ENCODE measurements around the gene KLRF2. TPM values are rescaled to one million over a fixed set of nuclear protein-coding genes. Genes with fewer than 3 reads are reported as not detected.

Gene KLRF2
- total RNA-seq, 4 donors from 2014 or later, result not detected

DNA sequence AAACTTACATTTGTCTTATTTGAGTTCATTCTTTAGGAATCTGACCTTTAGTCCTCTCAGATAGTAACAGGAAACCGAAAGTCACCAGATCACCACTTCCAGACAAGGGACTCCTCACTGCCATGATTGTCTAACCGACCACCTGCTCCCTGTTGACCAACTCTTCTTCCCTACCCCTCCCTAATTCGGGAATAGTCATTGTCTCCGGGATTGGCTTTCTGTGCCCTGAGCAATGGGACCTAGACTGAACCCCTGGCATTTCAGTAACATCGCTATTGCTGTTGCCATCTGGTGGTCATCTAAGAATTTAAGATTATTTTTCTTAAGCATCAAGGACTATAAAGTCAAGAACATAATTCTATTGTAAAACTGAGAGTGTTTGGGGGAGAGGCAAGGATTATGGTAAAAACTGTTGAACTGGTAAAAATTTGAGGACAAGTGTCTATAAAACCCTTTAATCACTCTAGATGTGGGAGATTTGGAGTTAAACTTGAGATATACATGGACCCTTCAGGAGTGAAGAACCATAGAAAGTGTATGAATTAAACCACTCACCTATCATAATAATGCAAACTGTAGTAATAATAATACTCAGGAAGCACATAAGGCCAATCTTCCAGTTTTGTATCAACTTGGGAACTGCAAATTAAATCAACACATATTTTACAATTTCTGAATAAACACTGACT, 44.6 kb downstream of the KLRF2 start:
- 21% methylated on average over 5 of the region's 5 CpGs for WGBS
- intact Hi-C loops (cut with DNase I), result loop anchor here (5.0 to 10.0 kb wide), 2 partner anchors 111 to 179 kb away; no protein-coding TSS in a partner anchor
- H3K4me3 ChIP-seq, result peak overlapping the region in 2 of 4 donors; percentile 21 to 41

DNA sequence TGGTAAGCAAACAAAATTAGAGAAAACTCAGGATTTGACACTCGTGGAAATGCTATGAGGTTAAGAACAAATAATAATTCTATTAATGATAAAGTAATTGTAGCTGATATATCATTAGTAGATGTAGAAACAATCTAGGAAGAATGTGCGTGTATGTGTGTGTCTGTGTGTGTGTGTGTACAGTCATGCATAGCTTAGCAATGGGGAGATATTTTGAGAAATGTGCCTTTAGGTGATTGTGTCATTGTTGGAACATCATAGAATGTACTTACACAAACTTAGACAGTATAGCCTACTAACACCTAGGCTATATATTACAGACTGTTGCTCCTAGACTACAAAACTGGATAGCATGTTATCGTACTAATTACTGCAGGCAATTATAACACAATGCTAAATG, 45.6 kb downstream of the KLRF2 start:
- DNase-seq (ENCODE audit: extremely low spot score), result no peak
- Histone ChIP-seq H3K4me1 (no peaks in the 10 kb centered on the region), H3K27me3 (no peaks in the 10 kb centered on the region), H3K36me3 (no peaks in the 10 kb centered on the region), H3K9me3 (no peaks in the 10 kb centered on the region), H3K4me3 (no peak overlapping the region), H3K27ac (replicated peaks in 1 of 4) (no peak overlapping the region)
- 83% methylated on average over 3 of the region's 3 CpGs for WGBS
- intact Hi-C loops (cut with DNase I), result loop anchor here (5.0 to 10.0 kb wide), 2 partner anchors 112 to 180 kb away; no protein-coding TSS in a partner anchor
- no peak for TF ChIP-seq EP300 (IDR thresholded peaks at IDR 0.05)
- TF ChIP-seq, protein P1, sequence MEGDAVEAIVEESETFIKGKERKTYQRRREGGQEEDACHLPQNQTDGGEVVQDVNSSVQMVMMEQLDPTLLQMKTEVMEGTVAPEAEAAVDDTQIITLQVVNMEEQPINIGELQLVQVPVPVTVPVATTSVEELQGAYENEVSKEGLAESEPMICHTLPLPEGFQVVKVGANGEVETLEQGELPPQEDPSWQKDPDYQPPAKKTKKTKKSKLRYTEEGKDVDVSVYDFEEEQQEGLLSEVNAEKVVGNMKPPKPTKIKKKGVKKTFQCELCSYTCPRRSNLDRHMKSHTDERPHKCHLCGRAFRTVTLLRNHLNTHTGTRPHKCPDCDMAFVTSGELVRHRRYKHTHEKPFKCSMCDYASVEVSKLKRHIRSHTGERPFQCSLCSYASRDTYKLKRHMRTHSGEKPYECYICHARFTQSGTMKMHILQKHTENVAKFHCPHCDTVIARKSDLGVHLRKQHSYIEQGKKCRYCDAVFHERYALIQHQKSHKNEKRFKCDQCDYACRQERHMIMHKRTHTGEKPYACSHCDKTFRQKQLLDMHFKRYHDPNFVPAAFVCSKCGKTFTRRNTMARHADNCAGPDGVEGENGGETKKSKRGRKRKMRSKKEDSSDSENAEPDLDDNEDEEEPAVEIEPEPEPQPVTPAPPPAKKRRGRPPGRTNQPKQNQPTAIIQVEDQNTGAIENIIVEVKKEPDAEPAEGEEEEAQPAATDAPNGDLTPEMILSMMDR (IDR thresholded peaks at IDR 0.05), result no peak
- TF ChIP-seq POLR2AphosphoS5 (IDR thresholded peaks at IDR 0.05), result no peak
- TF ChIP-seq POLR2A (IDR thresholded peaks at IDR 0.05; ENCODE audit: low read depth), result no peak

More for the DNA sequence above, 44.6 kb downstream of the KLRF2 start:
- no peak for DNase-seq (ENCODE audit: extremely low spot score)
- H3K27ac ChIP-seq (replicated peaks in 1 of 4), result no peak overlapping the region
- H3K27me3 ChIP-seq, result no peaks in the 10 kb centered on the region
- no peaks in the 10 kb centered on the region for H3K36me3 ChIP-seq
- TF ChIP-seq EP300 (IDR thresholded peaks at IDR 0.05) (no peak), POLR2AphosphoS5 (IDR thresholded peaks at IDR 0.05) (no peak), POLR2A (IDR thresholded peaks at IDR 0.05; ENCODE audit: low read depth) (no peak)
- TF ChIP-seq, protein P1 (IDR thresholded peaks at IDR 0.05), result peak in 2 of 3 experiments; percentile 30 to 32
- no peaks in the 10 kb centered on the region for H3K9me3 ChIP-seq
- no peaks in the 10 kb centered on the region for H3K4me1 ChIP-seq

DNA sequence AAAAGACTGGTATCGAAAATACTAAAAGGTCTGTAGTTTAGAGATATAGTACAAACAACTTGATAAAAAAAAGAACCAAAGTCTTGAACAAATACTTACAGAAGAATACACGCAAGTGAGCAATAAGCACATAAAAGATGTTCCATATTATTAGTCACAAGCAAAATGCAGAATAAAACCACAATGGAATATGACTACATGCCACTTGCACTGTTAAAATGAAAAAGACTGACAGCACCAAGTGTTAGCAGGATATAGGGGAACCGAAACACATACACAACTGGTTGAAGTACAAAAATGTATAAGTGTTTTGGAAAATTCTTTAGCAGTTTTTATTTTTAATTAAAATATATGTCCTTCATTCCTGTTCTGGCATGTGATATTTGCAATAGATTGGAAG, 47.3 kb downstream of the KLRF2 start:
- no peak overlapping the region for H3K4me3 ChIP-seq
- no peaks in the 10 kb centered on the region for H3K36me3 ChIP-seq
- no peak overlapping the region for H3K27ac ChIP-seq (replicated peaks in 1 of 4)
- H3K9me3 ChIP-seq, result no peaks in the 10 kb centered on the region
- intact Hi-C loops (cut with DNase I), result loop anchor here (5.0 to 10.0 kb wide), 2 partner anchors 114 to 181 kb away; no protein-coding TSS in a partner anchor
- TF ChIP-seq EP300 (IDR thresholded peaks at IDR 0.05) (no peak), POLR2A (IDR thresholded peaks at IDR 0.05; ENCODE audit: low read depth) (no peak), POLR2AphosphoS5 (IDR thresholded peaks at IDR 0.05) (no peak)
- TF ChIP-seq, protein P1 (IDR thresholded peaks at IDR 0.05), result no peak
- DNase-seq (ENCODE audit: extremely low spot score), result no peak
- WGBS, result 89% methylated on average over 3 of the region's 3 CpGs
- H3K27me3 ChIP-seq, result no peaks in the 10 kb centered on the region
- no peaks in the 10 kb centered on the region for H3K4me1 ChIP-seq

DNA sequence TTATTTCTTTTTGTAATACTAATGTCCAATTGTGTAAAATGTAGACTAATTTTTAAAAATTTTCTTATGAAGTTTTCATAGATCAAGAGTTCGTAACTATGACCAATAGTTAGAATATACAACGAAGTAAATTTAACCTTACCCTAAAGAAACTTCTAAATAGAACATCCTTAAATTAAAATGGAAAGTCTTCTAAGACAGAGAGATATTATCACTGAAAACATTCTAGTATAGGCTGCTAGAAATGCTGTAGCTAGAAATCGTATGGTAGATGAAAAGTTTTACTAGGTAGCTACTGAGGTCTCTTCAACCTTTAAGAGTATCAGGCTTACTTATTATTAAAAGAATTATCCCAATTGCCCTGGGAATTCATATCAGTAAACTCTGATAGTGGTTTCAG, 50.0 kb downstream of the KLRF2 start:
- intact Hi-C loops (cut with DNase I), result no loop called here
- Histone ChIP-seq H3K9me3 (no peaks in the 10 kb centered on the region), H3K4me3 (no peak overlapping the region), H3K4me1 (no peaks in the 10 kb centered on the region), H3K36me3 (no peaks in the 10 kb centered on the region), H3K27ac (replicated peaks in 1 of 4) (no peak overlapping the region), H3K27me3 (no peaks in the 10 kb centered on the region)
- no peak for TF ChIP-seq POLR2A (IDR thresholded peaks at IDR 0.05; ENCODE audit: low read depth)
- TF ChIP-seq, protein P1 (IDR thresholded peaks at IDR 0.05), result no peak
- no peak for TF ChIP-seq POLR2AphosphoS5 (IDR thresholded peaks at IDR 0.05)
- TF ChIP-seq EP300 (IDR thresholded peaks at IDR 0.05), result no peak
- WGBS, result 71% methylated on average over 3 of the region's 3 CpGs
- no peak for DNase-seq (ENCODE audit: extremely low spot score)

Data from esophagus muscularis mucosa (tissue), 4 donors.